CD14-positive monocyte (primary cell): ENCODE data around the gene BTK. TPM values are rescaled to one million over a fixed set of nuclear protein-coding genes. Genes with fewer than 3 reads are reported as not detected.

Experiments used
- DNase-seq, 3 donors: peaks; one replicate each; pipeline ENCODE4 v3.0.0-alpha.2; 2011 to 2022
- H2AFZ ChIP-seq: 2 replicates; pipeline ENCODE4 v1.6.0; 2012; ENCODE audit warnings: mild to moderate bottlenecking, low read depth, low read length, inconsistent platforms; ENCODE audit not compliant: insufficient read depth, poor library complexity, severe bottlenecking
- H3K27ac ChIP-seq, 2 donors: 1 replicate in 1 of 2; 2 replicates in 1 of 2; pipeline ENCODE4 v1.5.1; 2012 to 2013; ENCODE audit warnings: low read length in 2 of 2, control low read depth in 1 of 2, inconsistent platforms in 1 of 2, low read depth in 1 of 2, mild to moderate bottlenecking in 1 of 2
- H3K27me3 ChIP-seq, 2 donors: one replicate each; pipeline versions ENCODE4 v1.6.0 to v1.6.1; 2011 to 2013; ENCODE audit warnings: low read length in 2 of 2; ENCODE audit not compliant: control insufficient read depth in 2 of 2, insufficient read depth in 2 of 2
- H3K36me3 ChIP-seq, 2 donors: replicated peaks in 1 of 2; 1 replicate in 1 of 2; 2 replicates in 1 of 2; pipeline versions ENCODE4 v1.5.1 to v1.6.1; 2012 to 2013; ENCODE audit warnings: low read length in 2 of 2, control low read depth in 1 of 2, inconsistent platforms in 1 of 2, mild to moderate bottlenecking in 1 of 2; ENCODE audit not compliant: insufficient read depth in 2 of 2, control insufficient read depth in 1 of 2
- H3K4me1 ChIP-seq, 2 donors: 1 replicate in 1 of 2; 2 replicates in 1 of 2; pipeline versions ENCODE4 v1.5.1 to v1.6.1; 2012 to 2013; ENCODE audit warnings: low read length in 2 of 2, control low read depth in 1 of 2, inconsistent platforms in 1 of 2, mild to moderate bottlenecking in 1 of 2, moderate library complexity in 1 of 2; ENCODE audit not compliant: insufficient read depth in 2 of 2, control insufficient read depth in 1 of 2
- H3K4me2 ChIP-seq: replicated peaks from 2 replicates; pipeline ENCODE3; 2012; ENCODE audit warnings: low read length, moderate library complexity, mild to moderate bottlenecking; ENCODE audit not compliant: poor library complexity, severe bottlenecking; ENCODE audit errors: extremely low read depth
- H3K4me3 ChIP-seq, 3 experiments: fragments of 200-600 bp in 1 of 3; sonication (generic) in 1 of 3; replicated peaks in 1 of 3; 1 replicate in 2 of 3; 2 replicates in 1 of 3; pipeline ENCODE4 v1.5.1; 2011 to 2013; ENCODE audit warnings: low read length in 3 of 3, mild to moderate bottlenecking in 3 of 3, control low read depth in 2 of 3, low read depth in 2 of 3, inconsistent platforms in 1 of 3, moderate library complexity in 1 of 3
- H3K79me2 ChIP-seq: 2 replicates; pipeline ENCODE4 v1.6.0; 2012; ENCODE audit warnings: mild to moderate bottlenecking, control low read depth, inconsistent platforms, low read length, moderate library complexity; ENCODE audit not compliant: insufficient read depth
- H3K9ac ChIP-seq: 2 replicates; pipeline ENCODE4 v1.6.0; 2017; ENCODE audit warnings: low read length, mild to moderate bottlenecking; ENCODE audit not compliant: insufficient read depth, poor library complexity, severe bottlenecking
- H3K9me3 ChIP-seq, 2 donors: replicated peaks in 1 of 2; 1 replicate in 1 of 2; 2 replicates in 1 of 2; pipeline versions ENCODE4 v1.5.1 to v1.6.1; 2012 to 2013; ENCODE audit warnings: low read length in 2 of 2, control low read depth in 1 of 2; ENCODE audit not compliant: control insufficient read depth in 1 of 2, insufficient read depth in 1 of 2
- H4K20me1 ChIP-seq: 2 replicates; pipeline ENCODE4 v1.6.0; 2012; ENCODE audit warnings: mild to moderate bottlenecking, low read length, control low read depth, moderate library complexity; ENCODE audit not compliant: insufficient read depth
- H3K27ac Mint-ChIP-seq, 7 donors: one replicate each; pipeline ENCODE4 v1.8.0; 2020; ENCODE audit warnings: mild to moderate bottlenecking in 7 of 7, mixed read lengths in 7 of 7, moderate library complexity in 6 of 7, inconsistent platforms in 2 of 7
- H3K27me3 Mint-ChIP-seq, 3 donors: one replicate each; pipeline ENCODE4 v1.8.0; 2021 to 2022; ENCODE audit warnings: low read depth in 3 of 3, mild to moderate bottlenecking in 3 of 3, mixed read lengths in 3 of 3, moderate library complexity in 3 of 3, inconsistent platforms in 1 of 3
- H3K36me3 Mint-ChIP-seq, 2 donors: one replicate each; pipeline ENCODE4 v1.8.0; 2020; ENCODE audit warnings: mixed read lengths in 2 of 2, inconsistent platforms in 1 of 2, mild to moderate bottlenecking in 1 of 2
- H3K4me1 Mint-ChIP-seq: one replicate; pipeline ENCODE4 v1.8.0; 2020; ENCODE audit warnings: mild to moderate bottlenecking, mixed read lengths
- H3K4me3 Mint-ChIP-seq, 2 donors: one replicate each; pipeline ENCODE4 v1.8.0; 2020; ENCODE audit warnings: mild to moderate bottlenecking in 2 of 2, mixed read lengths in 2 of 2, moderate library complexity in 1 of 2
- H3K9me3 Mint-ChIP-seq, 7 donors: one replicate each; pipeline ENCODE4 v1.8.0; 2020 to 2022; ENCODE audit warnings: mixed read lengths in 7 of 7, mild to moderate bottlenecking in 6 of 7, moderate library complexity in 6 of 7, inconsistent platforms in 2 of 7
- WGBS: methylation state at CpG from one replicate; pipeline ENCODE4 v1.1.5; 2013; ENCODE audit warnings: missing lambda C conversion rate; ENCODE audit not compliant: insufficient coverage; 5-methylcytosine and 5-hydroxymethylcytosine counted together
- intact Hi-C, 2 donors: fragments of 100-400 bp; cut with micrococcal nuclease; formaldehyde crosslinking; loops; one replicate each; pipeline versions ENCODE4 v1.15.0 to v1.15.1; 2023
- polyA plus RNA-seq, 3 donors: library from polyadenylated mRNA; depleted of rRNA in 1 of 3; unstranded in 2 of 3; stranded (reverse) in 1 of 3; fragments of 300-500 nt in 2 of 3; fragments of >200 nt in 1 of 3; fragmentation: Illumina TruSeq in 2 of 3; gene quantifications; 1 replicate in 2 of 3; 2 replicates in 1 of 3; pipeline ENCODE4 v1.2.3, GENCODE V29; 2012 to 2021
- TF ChIP-seq, protein P1 (sequence below): fragments of 200-600 bp; IDR thresholded peaks from one replicate; pipeline ENCODE4 v1.8.0; 2022; ENCODE audit warnings: antibody characterized with exemption, mild to moderate bottlenecking

The BTK gene
- polyA plus RNA-seq, 3 donors: 74.1 to 92.9 (median 82.9) TPM

DNA sequence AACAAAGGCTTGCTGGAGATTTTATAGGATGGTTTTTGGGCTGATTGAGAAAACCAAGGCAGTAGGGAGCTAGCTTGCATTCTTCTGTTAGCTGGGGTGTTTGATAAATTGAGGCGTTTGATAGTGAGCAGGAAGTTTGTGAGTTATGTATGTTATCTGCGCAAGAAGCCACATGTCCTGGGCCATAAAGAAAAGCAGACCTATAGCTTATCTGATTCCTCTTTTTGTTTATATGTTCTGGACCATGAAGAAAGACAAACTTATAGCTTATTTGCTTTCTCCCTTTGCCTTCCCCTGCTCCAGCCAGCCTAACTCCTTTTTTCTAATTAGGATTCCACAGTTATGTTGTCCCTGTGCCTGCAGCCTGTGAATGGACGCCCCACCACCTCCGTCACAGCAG, 31.2 kb upstream of the BTK start:
- TF ChIP-seq, protein P1, sequence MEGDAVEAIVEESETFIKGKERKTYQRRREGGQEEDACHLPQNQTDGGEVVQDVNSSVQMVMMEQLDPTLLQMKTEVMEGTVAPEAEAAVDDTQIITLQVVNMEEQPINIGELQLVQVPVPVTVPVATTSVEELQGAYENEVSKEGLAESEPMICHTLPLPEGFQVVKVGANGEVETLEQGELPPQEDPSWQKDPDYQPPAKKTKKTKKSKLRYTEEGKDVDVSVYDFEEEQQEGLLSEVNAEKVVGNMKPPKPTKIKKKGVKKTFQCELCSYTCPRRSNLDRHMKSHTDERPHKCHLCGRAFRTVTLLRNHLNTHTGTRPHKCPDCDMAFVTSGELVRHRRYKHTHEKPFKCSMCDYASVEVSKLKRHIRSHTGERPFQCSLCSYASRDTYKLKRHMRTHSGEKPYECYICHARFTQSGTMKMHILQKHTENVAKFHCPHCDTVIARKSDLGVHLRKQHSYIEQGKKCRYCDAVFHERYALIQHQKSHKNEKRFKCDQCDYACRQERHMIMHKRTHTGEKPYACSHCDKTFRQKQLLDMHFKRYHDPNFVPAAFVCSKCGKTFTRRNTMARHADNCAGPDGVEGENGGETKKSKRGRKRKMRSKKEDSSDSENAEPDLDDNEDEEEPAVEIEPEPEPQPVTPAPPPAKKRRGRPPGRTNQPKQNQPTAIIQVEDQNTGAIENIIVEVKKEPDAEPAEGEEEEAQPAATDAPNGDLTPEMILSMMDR: no peak
- Mint-ChIP-seq H3K4me1 (peaks cover 27% of the 10 kb centered on the region), H3K4me3 (no peak overlapping the region), H3K36me3 (peaks cover 27 to 29% of the 10 kb centered on the region in 2 donors), H3K27me3 (peaks cover 0 to 14% (median 0%) of the 10 kb centered on the region in 3 donors), H3K9me3 (peaks cover 0 to 2% (median 0%) of the 10 kb centered on the region in 7 donors), H3K27ac (peak overlapping the region in 4 of 7 donors; percentile 95 to 98 (median 96))
- Histone ChIP-seq H3K4me2 (no peak overlapping the region), H3K9ac (no peak overlapping the region), H3K36me3 (peaks cover 8 to 17% of the 10 kb centered on the region in 2 donors), H3K27me3 (no peaks in the 10 kb centered on the region), H3K4me3 (no peak overlapping the region), H3K4me1 (peaks cover 13 to 15% of the 10 kb centered on the region in 2 donors), H3K9me3 (no peaks in the 10 kb centered on the region), H2AFZ (peak overlapping the region; percentile 84), H3K27ac (no peak overlapping the region), H3K79me2 (peaks cover 10% of the 10 kb centered on the region), H4K20me1 (no peaks in the 10 kb centered on the region)
- no CpG with 5 or more reads among the region's 4 CpGs for WGBS
- intact Hi-C loops: loop anchor here in 1 of 2 donors (5.0 kb wide), 1 partner anchor 180 kb away; no protein-coding TSS in a partner anchor
- DNase-seq: no peak

DNA sequence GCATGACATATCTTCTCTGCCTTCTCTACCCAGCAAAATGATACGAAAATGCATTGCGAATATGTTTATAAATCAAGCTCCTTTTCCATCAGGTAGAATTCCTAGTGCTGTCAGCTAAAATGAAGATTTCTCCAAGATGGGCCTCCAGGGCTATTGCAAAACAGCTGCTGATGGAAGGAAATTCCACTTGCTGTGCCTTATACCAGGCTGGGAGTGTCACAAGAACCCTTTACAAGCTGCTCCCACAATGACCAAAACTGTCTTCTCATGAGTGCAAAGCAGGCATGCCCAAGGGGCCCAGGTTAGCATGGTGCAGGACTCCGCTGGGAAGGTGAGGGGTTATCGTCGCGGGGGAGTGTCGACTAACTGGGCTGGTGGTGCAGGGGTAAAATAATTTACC, 30.7 kb upstream of the BTK start:
- intact Hi-C loops: loop anchor here in 1 of 2 donors (5.0 kb wide), 1 partner anchor 181 kb away; no protein-coding TSS in a partner anchor
- Histone ChIP-seq H3K27ac (no peak overlapping the region), H3K4me3 (no peak overlapping the region), H3K79me2 (peaks cover 15% of the 10 kb centered on the region), H4K20me1 (no peaks in the 10 kb centered on the region), H3K4me1 (peaks cover 18 to 20% of the 10 kb centered on the region in 2 donors), H3K9me3 (no peaks in the 10 kb centered on the region), H2AFZ (peak overlapping the region; percentile 84), H3K27me3 (no peaks in the 10 kb centered on the region), H3K4me2 (no peak overlapping the region), H3K9ac (no peak overlapping the region), H3K36me3 (peaks cover 8 to 18% of the 10 kb centered on the region in 2 donors)
- H3K27ac Mint-ChIP-seq: no peak overlapping the region
- H3K27me3 Mint-ChIP-seq: peaks cover 0 to 14% (median 0%) of the 10 kb centered on the region in 3 donors
- DNase-seq: no peak
- WGBS: no CpG with 5 or more reads among the region's 7 CpGs
- H3K4me3 Mint-ChIP-seq: no peak overlapping the region
- peaks cover 32% of the 10 kb centered on the region for H3K4me1 Mint-ChIP-seq
- H3K36me3 Mint-ChIP-seq: peaks cover 32 to 33% of the 10 kb centered on the region in 2 donors
- TF ChIP-seq, protein P1: no peak
- peaks cover 0 to 2% (median 0%) of the 10 kb centered on the region in 7 donors for H3K9me3 Mint-ChIP-seq
